ENCODE measurements around the gene PSPN.

Gene PSPN

GRCh38 chr19:6375411-6376010, at the start of gene PSPN:
Gene PSPN (minus strand): TSS chr19:6375933. CDS start chr19:6375849, 84 bp downstream.
- DNase-seq = no peak

GRCh38 chr19:6424939-6425731, 49.4 kb upstream of the PSPN start:
- peak; percentile 100 for DNase-seq

GRCh38 chr19:6424195-6424938, 48.6 kb upstream of the PSPN start, which contains the start of gene KHSRP:
Gene KHSRP (minus strand): TSS chr19:6424811. CDS start chr19:6424701, 110 bp downstream.
- DNase-seq = no peak

GRCh38 chr19:6423499-6424194, 47.9 kb upstream of the PSPN start:
- peak; percentile 41 for DNase-seq

GRCh38 chr19:6421075-6422014, 45.6 kb upstream of the PSPN start:
- no peak for DNase-seq

- no peak for DNase-seq
Observed at GRCh38 chr19:6418562-6418932, 42.8 kb upstream of the PSPN start.

- peak; percentile 6 for DNase-seq
Observed at GRCh38 chr19:6417713-6418561, 42.2 kb upstream of the PSPN start.

- DNase-seq = no peak
Observed at GRCh38 chr19:6416658-6417405, 41.1 kb upstream of the PSPN start.

- DNase-seq = no peak
Observed at GRCh38 chr19:6415591-6416190, 40.0 kb upstream of the PSPN start.

- DNase-seq = no peak
Observed at GRCh38 chr19:6414793-6415590, 39.3 kb upstream of the PSPN start.

GRCh38 chr19:6413721-6414643, 38.2 kb upstream of the PSPN start:
- no peak for DNase-seq

- DNase-seq = no peak
Observed at GRCh38 chr19:6413291-6413690, 37.6 kb upstream of the PSPN start.

- DNase-seq = peak; percentile 11
Observed at GRCh38 chr19:6412447-6413091, 36.8 kb upstream of the PSPN start.

GRCh38 chr19:6412061-6412446, 36.3 kb upstream of the PSPN start:
- no peak for DNase-seq

- DNase-seq = no peak
Observed at GRCh38 chr19:6409346-6409745, 33.6 kb upstream of the PSPN start.

- no peak for DNase-seq
Observed at GRCh38 chr19:6406401-6406800, 30.7 kb upstream of the PSPN start.

Measured in fibroblast of upper back skin (primary cell).